Inferior parietal cortex (tissue), 1 donor: ENCODE measurements around the gene UBE2QL1.

Experiments
- DNase-seq: peaks from one replicate; pipeline ENCODE4 v3.0.0-alpha.2; 2016; ENCODE audit errors: extremely low spot score

The UBE2QL1 gene

GRCh38 chr5:6476313-6476661, 27.6 kb downstream of the UBE2QL1 start:
- no peak for DNase-seq

GRCh38 chr5:6478793-6479192, 30.1 kb downstream of the UBE2QL1 start:
- no peak for DNase-seq

- DNase-seq: no peak
Observed at GRCh38 chr5:6480133-6481051, 31.7 kb downstream of the UBE2QL1 start.

- no peak for DNase-seq
Observed at GRCh38 chr5:6482735-6483134, 34.1 kb downstream of the UBE2QL1 start.

GRCh38 chr5:6483880-6484382, 35.3 kb downstream of the UBE2QL1 start:
- no peak for DNase-seq

GRCh38 chr5:6484446-6484845, 35.8 kb downstream of the UBE2QL1 start:
- no peak for DNase-seq

GRCh38 chr5:6484899-6485298, 36.2 kb downstream of the UBE2QL1 start:
- no peak for DNase-seq

GRCh38 chr5:6485441-6485840, 36.8 kb downstream of the UBE2QL1 start:
- DNase-seq: no peak

GRCh38 chr5:6486074-6486473, 37.4 kb downstream of the UBE2QL1 start:
- no peak for DNase-seq

- DNase-seq: no peak
Observed at GRCh38 chr5:6487081-6487480, 38.4 kb downstream of the UBE2QL1 start.

GRCh38 chr5:6488021-6488420, 39.4 kb downstream of the UBE2QL1 start:
- peak; percentile 81 for DNase-seq

- no peak for DNase-seq
Observed at GRCh38 chr5:6489643-6490185, 41.1 kb downstream of the UBE2QL1 start.

- DNase-seq: no peak
Observed at GRCh38 chr5:6490246-6490645, 41.6 kb downstream of the UBE2QL1 start.

- DNase-seq: no peak
Observed at GRCh38 chr5:6490693-6491092, 42.0 kb downstream of the UBE2QL1 start.

- no peak for DNase-seq
Observed at GRCh38 chr5:6491196-6491918, 42.7 kb downstream of the UBE2QL1 start.

- DNase-seq: no peak
Observed at GRCh38 chr5:6491919-6492290, 43.2 kb downstream of the UBE2QL1 start.

- no peak for DNase-seq
Observed at GRCh38 chr5:6492934-6493333, 44.3 kb downstream of the UBE2QL1 start.

- no peak for DNase-seq
Observed at GRCh38 chr5:6493681-6494454, 45.2 kb downstream of the UBE2QL1 start.

- no peak for DNase-seq
Observed at GRCh38 chr5:6494939-6495338, 46.3 kb downstream of the UBE2QL1 start.

- no peak for DNase-seq
Observed at GRCh38 chr5:6495433-6496206, 47.0 kb downstream of the UBE2QL1 start.

- no peak for DNase-seq
Observed at GRCh38 chr5:6496207-6496584, 47.5 kb downstream of the UBE2QL1 start.
